ENCODE measurements around the gene GPX6.
A peak's percentile ranks its signal among the peaks of the same experiment; 100 is the strongest.
"Not testable (repeated sequence)": the region's sequence is repeated elsewhere in the genome, so short reads cannot be mapped to it uniquely, and the experiment has no call there.

GPX6 gene

DNA sequence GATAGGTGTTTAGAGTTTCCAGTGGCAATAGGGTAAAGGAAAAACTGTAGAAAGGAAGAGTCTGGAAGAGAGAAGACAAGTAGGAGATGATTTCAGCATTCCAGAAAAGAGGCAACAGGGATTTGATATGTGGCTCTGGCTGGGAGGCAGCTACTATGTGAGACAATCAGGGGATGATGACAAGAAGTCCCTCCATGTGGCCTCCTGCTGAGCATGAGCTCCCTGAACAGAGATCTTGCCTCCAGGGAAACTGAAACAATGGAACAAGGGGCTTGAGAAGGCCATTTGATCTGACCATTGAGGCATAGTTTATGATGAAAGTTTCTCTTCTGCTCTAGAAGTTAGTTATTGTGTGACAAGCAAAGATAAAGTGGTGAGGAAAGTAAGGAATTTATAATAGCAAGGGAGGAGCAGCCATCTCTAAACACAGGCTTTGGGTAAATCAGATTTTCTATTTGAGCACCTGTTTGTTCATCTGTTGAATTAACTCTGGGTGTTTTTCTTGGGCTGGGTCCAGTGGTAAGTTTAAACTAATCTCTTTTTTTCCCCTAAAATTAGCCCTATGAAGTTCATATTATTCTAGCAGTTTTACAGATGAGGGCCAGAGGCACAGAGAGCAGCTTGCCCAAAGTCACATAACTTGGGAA lies 7.1 kb upstream of the GPX6 start:
- TF ChIP-seq, protein P1, sequence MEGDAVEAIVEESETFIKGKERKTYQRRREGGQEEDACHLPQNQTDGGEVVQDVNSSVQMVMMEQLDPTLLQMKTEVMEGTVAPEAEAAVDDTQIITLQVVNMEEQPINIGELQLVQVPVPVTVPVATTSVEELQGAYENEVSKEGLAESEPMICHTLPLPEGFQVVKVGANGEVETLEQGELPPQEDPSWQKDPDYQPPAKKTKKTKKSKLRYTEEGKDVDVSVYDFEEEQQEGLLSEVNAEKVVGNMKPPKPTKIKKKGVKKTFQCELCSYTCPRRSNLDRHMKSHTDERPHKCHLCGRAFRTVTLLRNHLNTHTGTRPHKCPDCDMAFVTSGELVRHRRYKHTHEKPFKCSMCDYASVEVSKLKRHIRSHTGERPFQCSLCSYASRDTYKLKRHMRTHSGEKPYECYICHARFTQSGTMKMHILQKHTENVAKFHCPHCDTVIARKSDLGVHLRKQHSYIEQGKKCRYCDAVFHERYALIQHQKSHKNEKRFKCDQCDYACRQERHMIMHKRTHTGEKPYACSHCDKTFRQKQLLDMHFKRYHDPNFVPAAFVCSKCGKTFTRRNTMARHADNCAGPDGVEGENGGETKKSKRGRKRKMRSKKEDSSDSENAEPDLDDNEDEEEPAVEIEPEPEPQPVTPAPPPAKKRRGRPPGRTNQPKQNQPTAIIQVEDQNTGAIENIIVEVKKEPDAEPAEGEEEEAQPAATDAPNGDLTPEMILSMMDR (IDR thresholded peaks at IDR 0.05): no peak
- no peak overlapping the region for H3K4me3 Mint-ChIP-seq
- peaks cover 32% of the 10 kb centered on the region for H3K27me3 Mint-ChIP-seq (ENCODE audit: low read depth, poor library complexity)
- no peaks in the 10 kb centered on the region for H3K36me3 Mint-ChIP-seq (ENCODE audit: low read depth)
- peaks cover 17% of the 10 kb centered on the region for H3K4me1 Mint-ChIP-seq
- no peaks in the 10 kb centered on the region for H3K9me3 Mint-ChIP-seq
- no peak overlapping the region for H3K27ac Mint-ChIP-seq
- no peak for DNase-seq

DNA sequence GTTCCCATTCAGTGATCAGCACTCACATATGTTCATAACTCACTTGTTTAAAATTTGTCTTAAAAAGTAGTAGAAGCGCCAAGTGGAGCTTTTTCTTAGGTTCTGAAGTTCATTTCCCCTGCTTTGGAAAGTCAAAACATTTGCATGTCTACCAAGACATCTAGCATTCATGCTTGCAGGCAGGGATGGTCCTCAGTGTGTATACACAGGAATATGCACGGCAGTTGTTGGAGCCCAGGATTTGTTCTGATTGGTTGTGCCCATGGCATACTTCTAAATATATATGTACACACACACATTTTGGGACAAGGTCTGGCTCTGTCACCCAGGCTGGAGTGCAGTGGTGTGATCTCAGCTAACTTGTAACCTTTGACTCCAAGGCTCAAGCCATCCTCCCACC lies 2.4 kb upstream of the GPX6 start:
- no peaks in the 10 kb centered on the region for H3K9me3 Mint-ChIP-seq
- TF ChIP-seq, protein P1 (IDR thresholded peaks at IDR 0.05): no peak
- peaks cover 22% of the 10 kb centered on the region for H3K4me1 Mint-ChIP-seq
- peaks cover 41% of the 10 kb centered on the region for H3K27me3 Mint-ChIP-seq (ENCODE audit: low read depth, poor library complexity)
- H3K36me3 Mint-ChIP-seq (ENCODE audit: low read depth): no peaks in the 10 kb centered on the region
- DNase-seq: no peak
- H3K27ac Mint-ChIP-seq: no peak overlapping the region
- no peak overlapping the region for H3K4me3 Mint-ChIP-seq

DNA sequence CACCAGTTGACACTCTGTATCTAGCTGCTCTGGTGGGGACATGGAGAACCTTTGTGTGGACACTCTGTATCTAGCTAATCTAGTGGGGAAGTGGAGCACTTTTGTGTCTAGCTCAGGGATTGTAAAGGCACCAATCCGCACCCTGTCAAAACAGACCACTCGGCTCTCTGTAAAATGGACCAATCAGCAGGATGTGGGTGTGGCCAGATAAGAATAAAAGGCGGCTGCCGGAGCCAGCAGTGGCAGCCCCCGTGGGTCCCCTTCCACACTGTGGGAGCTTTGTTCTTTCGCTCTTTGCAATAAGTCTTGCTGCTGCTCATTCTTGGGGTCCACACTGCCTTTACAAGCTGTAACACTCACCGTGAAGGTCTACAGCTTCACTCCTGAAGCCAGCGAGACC lies 3.2 kb downstream of the GPX6 start:
- not testable (repeated sequence) for DNase-seq, H3K4me3 Mint-ChIP-seq
- H3K4me1 Mint-ChIP-seq: peaks cover 14% of the 10 kb centered on the region

DNA sequence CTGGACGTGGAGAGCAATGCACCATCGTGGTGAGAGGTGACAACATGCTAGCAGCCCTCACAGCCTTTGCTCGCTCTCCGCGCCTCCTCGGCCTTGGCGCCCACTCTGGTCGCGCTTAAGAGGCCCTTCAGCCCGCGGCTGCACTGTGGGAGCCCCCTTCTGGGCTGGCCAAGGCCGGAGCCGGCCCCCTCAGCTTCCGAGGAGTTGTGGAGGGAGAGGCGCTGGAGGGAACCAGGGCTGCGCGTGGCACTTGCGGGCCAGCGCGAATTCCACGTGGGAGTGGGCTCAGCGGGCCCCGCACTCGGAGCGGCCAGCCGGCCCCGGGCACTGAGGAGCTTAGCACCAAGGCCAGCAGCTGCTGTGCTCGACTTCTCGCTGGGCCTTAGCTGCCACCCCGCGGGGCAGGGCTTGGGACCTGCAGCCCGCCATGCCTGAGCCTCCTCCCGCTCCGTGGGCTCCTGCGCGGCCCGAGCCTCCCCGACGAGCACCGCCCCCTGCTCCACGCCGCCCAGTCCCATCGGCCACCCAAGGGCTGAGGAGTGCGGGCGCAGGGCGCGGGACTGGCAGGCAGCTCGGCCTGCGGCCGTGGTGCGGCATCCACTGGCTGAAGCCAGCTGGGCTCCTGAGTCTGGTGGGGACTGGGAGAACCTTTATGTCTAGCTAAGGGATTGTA lies 3.8 kb downstream of the GPX6 start:
- peaks cover 3% of the 10 kb centered on the region for H3K9me3 Mint-ChIP-seq
- TF ChIP-seq, protein P1 (IDR thresholded peaks at IDR 0.05): no peak
- no peak overlapping the region for H3K4me3 Mint-ChIP-seq
- H3K27me3 Mint-ChIP-seq (ENCODE audit: low read depth, poor library complexity): peaks cover 25% of the 10 kb centered on the region
- DNase-seq: no peak
- peaks cover 18% of the 10 kb centered on the region for H3K4me1 Mint-ChIP-seq
- no peaks in the 10 kb centered on the region for H3K36me3 Mint-ChIP-seq (ENCODE audit: low read depth)
- H3K27ac Mint-ChIP-seq: no peak overlapping the region

More for the DNA sequence above, 3.2 kb downstream of the GPX6 start:
- peaks cover 26% of the 10 kb centered on the region for H3K27me3 Mint-ChIP-seq (ENCODE audit: low read depth, poor library complexity)
- not testable (repeated sequence) for H3K36me3 Mint-ChIP-seq (ENCODE audit: low read depth); H3K9me3 Mint-ChIP-seq; H3K27ac Mint-ChIP-seq

DNA sequence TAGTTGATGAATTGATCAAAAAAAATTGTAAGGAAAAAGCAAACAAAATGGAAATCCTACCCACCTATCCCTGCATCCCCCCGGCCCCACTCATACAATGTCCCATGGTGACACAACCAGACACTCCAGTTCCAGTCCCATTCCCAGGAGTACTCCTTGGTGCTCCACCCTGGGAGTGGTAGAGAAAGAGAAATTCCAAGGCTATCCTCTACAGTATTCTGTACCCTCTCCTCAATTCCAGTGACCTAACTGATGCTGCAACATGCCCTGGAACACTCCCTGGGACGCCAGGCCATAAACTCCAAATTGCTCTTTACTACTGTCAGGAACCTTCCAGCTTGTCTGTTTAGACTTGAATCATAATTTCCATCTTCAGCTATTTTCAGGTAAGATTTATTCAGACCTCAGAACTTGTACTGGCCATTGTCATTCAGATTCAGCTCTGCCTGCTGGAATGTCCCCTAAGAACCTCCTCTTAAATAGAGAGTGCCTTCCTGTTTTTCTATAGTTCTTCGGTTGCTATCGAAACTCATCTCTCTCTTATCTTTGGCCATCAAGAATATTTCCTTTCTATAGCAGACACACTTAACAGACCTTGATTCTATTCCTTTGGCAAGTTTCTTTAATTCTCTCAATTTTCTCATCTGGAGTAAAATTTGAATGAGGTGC lies 8.7 kb downstream of the GPX6 start:
- DNase-seq: no peak
- Mint-ChIP-seq H3K27me3 (ENCODE audit: low read depth, poor library complexity) (peaks cover 13% of the 10 kb centered on the region), H3K4me1 (peaks cover 5% of the 10 kb centered on the region), H3K4me3 (no peak overlapping the region), H3K9me3 (peaks cover 9% of the 10 kb centered on the region), H3K27ac (peak overlapping the region; percentile 82), H3K36me3 (ENCODE audit: low read depth) (peaks cover 4% of the 10 kb centered on the region)
- TF ChIP-seq, protein P1 (IDR thresholded peaks at IDR 0.05): no peak

DNA sequence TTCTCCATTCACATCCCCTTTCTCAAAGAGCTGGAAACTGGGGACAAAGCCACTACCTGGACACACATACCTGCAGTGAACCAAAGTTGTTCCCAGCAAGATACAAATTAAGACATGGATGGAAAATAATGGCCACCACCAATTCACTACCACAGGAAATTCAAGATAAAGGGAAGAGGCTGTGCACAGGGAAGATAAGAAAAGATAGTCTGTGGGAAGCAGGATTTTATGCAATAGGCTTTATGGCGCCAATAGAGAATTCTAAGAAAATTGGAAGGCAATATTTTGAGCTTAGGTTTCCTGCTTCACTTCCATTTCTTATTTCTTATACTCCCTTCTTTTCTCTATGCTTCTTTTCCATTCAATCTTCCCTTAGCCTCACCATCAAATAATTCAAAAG lies 9.9 kb downstream of the GPX6 start:
- TF ChIP-seq, protein P1 (IDR thresholded peaks at IDR 0.05): no peak
- Mint-ChIP-seq H3K9me3 (peaks cover 9% of the 10 kb centered on the region), H3K4me1 (peaks cover 5% of the 10 kb centered on the region), H3K4me3 (no peak overlapping the region), H3K36me3 (ENCODE audit: low read depth) (peaks cover 4% of the 10 kb centered on the region), H3K27me3 (ENCODE audit: low read depth, poor library complexity) (peaks cover 10% of the 10 kb centered on the region), H3K27ac (no peak overlapping the region)
- no peak for DNase-seq

DNA sequence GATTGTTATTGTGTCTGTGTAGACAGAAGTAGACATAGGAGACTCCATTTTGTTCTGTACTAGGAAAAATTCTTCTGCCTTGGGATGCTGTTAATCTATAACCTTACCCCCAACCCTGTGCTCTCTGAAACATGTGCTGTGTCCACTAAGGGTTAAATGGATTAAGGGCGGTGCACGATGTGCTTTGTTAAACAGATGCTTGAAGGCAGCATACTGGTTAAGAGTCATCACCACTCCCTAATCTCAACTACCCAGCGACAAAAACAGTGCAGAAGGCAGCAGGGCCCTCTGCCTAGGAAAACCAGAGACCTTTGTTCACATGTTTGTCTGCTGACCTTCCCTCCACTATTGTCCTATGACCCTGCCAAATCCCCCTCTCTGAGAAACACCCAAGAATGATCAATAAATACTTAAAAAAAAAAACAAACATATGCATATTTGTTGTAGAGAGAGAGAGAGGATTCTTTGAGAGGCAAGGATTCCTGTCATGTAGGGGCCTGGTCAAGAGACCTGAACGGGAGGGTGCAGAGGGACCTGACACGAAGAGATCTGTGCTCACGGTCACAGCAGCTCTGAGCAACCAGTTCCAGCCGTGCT lies 12.8 kb downstream of the GPX6 start:
- not testable (repeated sequence) for DNase-seq; H3K4me3 Mint-ChIP-seq; H3K9me3 Mint-ChIP-seq; H3K27ac Mint-ChIP-seq; H3K36me3 Mint-ChIP-seq (ENCODE audit: low read depth); H3K4me1 Mint-ChIP-seq
- peaks cover 14% of the 10 kb centered on the region for H3K27me3 Mint-ChIP-seq (ENCODE audit: low read depth, poor library complexity)

DNA sequence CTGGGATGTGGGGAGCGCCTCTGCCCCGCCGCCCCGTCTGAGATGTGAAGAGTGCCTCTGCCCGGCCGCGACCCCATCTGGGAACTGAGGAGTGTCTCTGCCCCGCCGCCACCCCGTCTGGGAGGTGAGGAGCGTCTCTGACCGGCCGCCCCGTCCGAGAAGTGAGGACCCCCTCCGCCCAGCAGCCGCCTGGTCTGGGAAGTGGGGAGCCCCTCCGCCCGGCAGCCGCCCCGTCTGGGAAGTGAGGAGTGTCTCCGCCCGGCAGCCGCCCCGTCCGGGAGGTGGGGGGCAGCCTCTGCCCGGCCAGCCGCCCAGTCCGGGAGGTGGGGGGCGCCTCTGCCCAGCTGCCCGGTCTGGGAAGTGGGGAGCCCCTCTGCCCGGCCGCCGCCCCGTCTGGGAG lies 13.5 kb downstream of the GPX6 start:
- not testable (repeated sequence) for H3K9me3 Mint-ChIP-seq; H3K36me3 Mint-ChIP-seq (ENCODE audit: low read depth); H3K27ac Mint-ChIP-seq; H3K4me1 Mint-ChIP-seq; H3K4me3 Mint-ChIP-seq; DNase-seq
- H3K27me3 Mint-ChIP-seq (ENCODE audit: low read depth, poor library complexity): peaks cover 11% of the 10 kb centered on the region

Measured in nephron progenitor cell (in vitro differentiated cells).